ENCODE measurements around the gene MAVS. TPM values are rescaled to one million over a fixed set of nuclear protein-coding genes. Genes with fewer than 3 reads are reported as not detected.

MAVS gene
- polyA plus RNA-seq, 1 experiment, result 17.4 TPM

GRCh38 chr20:3803289-3803688, 43.3 kb upstream of the MAVS start:
- Histone ChIP-seq H3K27me3 (ENCODE audit: control insufficient read depth, insufficient read depth, low read length) (no peaks in the 10 kb centered on the region), H3K4me3 (ENCODE audit: low read depth, low read length) (no peak overlapping the region), H3K36me3 (ENCODE audit: control insufficient read depth, insufficient read depth, low read length) (peaks cover 43% of the 10 kb centered on the region)
- TF ChIP-seq, protein P1, sequence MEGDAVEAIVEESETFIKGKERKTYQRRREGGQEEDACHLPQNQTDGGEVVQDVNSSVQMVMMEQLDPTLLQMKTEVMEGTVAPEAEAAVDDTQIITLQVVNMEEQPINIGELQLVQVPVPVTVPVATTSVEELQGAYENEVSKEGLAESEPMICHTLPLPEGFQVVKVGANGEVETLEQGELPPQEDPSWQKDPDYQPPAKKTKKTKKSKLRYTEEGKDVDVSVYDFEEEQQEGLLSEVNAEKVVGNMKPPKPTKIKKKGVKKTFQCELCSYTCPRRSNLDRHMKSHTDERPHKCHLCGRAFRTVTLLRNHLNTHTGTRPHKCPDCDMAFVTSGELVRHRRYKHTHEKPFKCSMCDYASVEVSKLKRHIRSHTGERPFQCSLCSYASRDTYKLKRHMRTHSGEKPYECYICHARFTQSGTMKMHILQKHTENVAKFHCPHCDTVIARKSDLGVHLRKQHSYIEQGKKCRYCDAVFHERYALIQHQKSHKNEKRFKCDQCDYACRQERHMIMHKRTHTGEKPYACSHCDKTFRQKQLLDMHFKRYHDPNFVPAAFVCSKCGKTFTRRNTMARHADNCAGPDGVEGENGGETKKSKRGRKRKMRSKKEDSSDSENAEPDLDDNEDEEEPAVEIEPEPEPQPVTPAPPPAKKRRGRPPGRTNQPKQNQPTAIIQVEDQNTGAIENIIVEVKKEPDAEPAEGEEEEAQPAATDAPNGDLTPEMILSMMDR (IDR thresholded peaks at IDR 0.05; ENCODE audit: insufficient read depth, low read depth, low read length), result no peak
- CTCF ChIA-PET, result interaction anchor here (1.6 kb wide), 1 partner anchor 16 kb away, joined by 6 read pairs; the partner anchor contains the start of gene CENPB
- DNase-seq (ENCODE audit: low read depth), result no peak
- POLR2A ChIA-PET, result no interaction called here

GRCh38 chr20:3803854-3804253, 42.8 kb upstream of the MAVS start:
- POLR2A ChIA-PET, result no interaction called here

DNA sequence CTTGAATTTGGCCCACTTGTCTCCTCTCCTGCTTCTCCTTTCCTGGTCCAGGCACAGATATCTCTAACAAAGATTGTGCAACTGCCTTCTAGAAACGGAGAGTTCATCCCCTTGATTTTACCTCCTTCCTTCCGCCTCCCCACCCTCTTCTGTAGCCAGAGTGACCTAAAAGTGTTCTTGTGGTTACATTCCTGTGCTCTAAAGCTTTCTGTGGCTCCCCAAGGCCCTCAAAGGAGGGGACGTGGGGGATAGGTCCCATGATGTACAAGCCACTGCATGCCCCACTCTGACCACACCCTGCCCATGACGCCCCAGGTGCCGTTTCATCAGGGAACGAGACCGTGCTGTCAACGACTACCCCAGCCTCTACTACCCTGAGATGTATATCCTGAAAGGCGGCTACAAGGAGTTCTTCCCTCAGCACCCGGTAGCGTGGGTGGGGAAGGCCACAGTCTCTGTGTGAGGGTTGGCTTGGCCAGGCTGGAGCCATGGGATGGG, 42.3 kb upstream of the MAVS start:
- Histone ChIP-seq H3K4me3 (ENCODE audit: low read depth, low read length) (no peak overlapping the region), H3K36me3 (ENCODE audit: control insufficient read depth, insufficient read depth, low read length) (peaks cover 38% of the 10 kb centered on the region), H3K27me3 (ENCODE audit: control insufficient read depth, insufficient read depth, low read length) (no peaks in the 10 kb centered on the region)
- ChIA-PET CTCF (interaction anchor here (0.7 to 1.6 kb wide), 2 partner anchors 17 to 268 kb away, joined by 3 to 6 read pairs; partner anchors contain the start of gene CENPB), POLR2A (interaction anchor here (0.6 kb wide), 1 partner anchor 8 kb away, joined by 3 read pairs; the partner anchor contains the start of gene CDC25B)
- DNase-seq (ENCODE audit: low read depth), result no peak
- TF ChIP-seq, protein P1 (IDR thresholded peaks at IDR 0.05; ENCODE audit: insufficient read depth, low read depth, low read length), result no peak

More at GRCh38 chr20:3803854-3804253, 42.8 kb upstream of the MAVS start:
- TF ChIP-seq, protein P1 (IDR thresholded peaks at IDR 0.05; ENCODE audit: insufficient read depth, low read depth, low read length), result no peak
- Histone ChIP-seq H3K4me3 (ENCODE audit: low read depth, low read length) (no peak overlapping the region), H3K36me3 (ENCODE audit: control insufficient read depth, insufficient read depth, low read length) (peaks cover 41% of the 10 kb centered on the region), H3K27me3 (ENCODE audit: control insufficient read depth, insufficient read depth, low read length) (no peaks in the 10 kb centered on the region)
- DNase-seq (ENCODE audit: low read depth), result no peak
- CTCF ChIA-PET, result interaction anchor here (1.6 kb wide), 1 partner anchor 17 kb away, joined by 6 read pairs; the partner anchor contains the start of gene CENPB

- POLR2A ChIA-PET, result interaction anchor here (0.6 kb wide), 1 partner anchor 8 kb away, joined by 3 read pairs; the partner anchor contains the start of gene CDC25B
- H3K4me3 ChIP-seq (ENCODE audit: low read depth, low read length), result no peak overlapping the region
- no peaks in the 10 kb centered on the region for H3K27me3 ChIP-seq (ENCODE audit: control insufficient read depth, insufficient read depth, low read length)
- peaks cover 36% of the 10 kb centered on the region for H3K36me3 ChIP-seq (ENCODE audit: control insufficient read depth, insufficient read depth, low read length)
- DNase-seq (ENCODE audit: low read depth), result no peak
- TF ChIP-seq, protein P1 (IDR thresholded peaks at IDR 0.05; ENCODE audit: insufficient read depth, low read depth, low read length), result no peak
- CTCF ChIA-PET, result interaction anchor here (0.6 to 1.3 kb wide), 3 partner anchors 9 to 268 kb away, joined by 3 to 5 read pairs (median 3); partner anchors contain the start of gene CDC25B
These were observed 41.9 kb upstream of the MAVS start for GRCh38 chr20:3804781-3805180.

GRCh38 chr20:3808544-3808943, 38.1 kb upstream of the MAVS start:
- Histone ChIP-seq H3K36me3 (ENCODE audit: control insufficient read depth, insufficient read depth, low read length) (peaks cover 10% of the 10 kb centered on the region), H3K27me3 (ENCODE audit: control insufficient read depth, insufficient read depth, low read length) (no peaks in the 10 kb centered on the region), H3K4me3 (ENCODE audit: low read depth, low read length) (no peak overlapping the region)
- POLR2A ChIA-PET, result no interaction called here
- no peak for DNase-seq (ENCODE audit: low read depth)
- CTCF ChIA-PET, result interaction anchor here (0.8 kb wide), 2 partner anchors 17 to 131 kb away, joined by 3 to 4 read pairs; no protein-coding TSS in a partner anchor
- TF ChIP-seq, protein P1 (IDR thresholded peaks at IDR 0.05; ENCODE audit: insufficient read depth, low read depth, low read length), result no peak
